Large intestine (tissue), 3 donors: ENCODE results near the gene C22orf39. TPM values are rescaled to one million over a fixed set of nuclear protein-coding genes. Genes with fewer than 3 reads are reported as not detected.

Source experiments
- DNase-seq, 2 donors: peaks; one replicate each; pipeline versions ENCODE4 v3.0.0 to v3.0.0-alpha.2; 2013
- H3K27ac ChIP-seq: one replicate; pipeline ENCODE4 v1.5.1; 2013; ENCODE audit warnings: low read length
- H3K27me3 ChIP-seq: 2 replicates; pipeline ENCODE4 v1.6.1; 2013; ENCODE audit warnings: low read length; ENCODE audit not compliant: control insufficient read depth, insufficient read depth
- H3K36me3 ChIP-seq: 2 replicates; pipeline ENCODE4 v1.6.1; 2013; ENCODE audit warnings: low read length; ENCODE audit not compliant: control insufficient read depth, insufficient read depth
- H3K4me1 ChIP-seq: one replicate; pipeline ENCODE4 v1.6.1; 2013; ENCODE audit warnings: low read length; ENCODE audit not compliant: control insufficient read depth, insufficient read depth
- H3K4me3 ChIP-seq: one replicate; pipeline ENCODE4 v1.5.1; 2013; ENCODE audit warnings: low read length
- H3K9me3 ChIP-seq: one replicate; pipeline ENCODE4 v1.6.1; 2013; ENCODE audit warnings: mild to moderate bottlenecking, low read depth, low read length, moderate library complexity; ENCODE audit not compliant: control insufficient read depth
- WGBS: methylation state at CpG from one replicate; pipeline ENCODE4 v1.1.5; 2013; ENCODE audit warnings: low lambda C conversion rate; ENCODE audit not compliant: insufficient coverage; 5-methylcytosine and 5-hydroxymethylcytosine counted together
- polyA plus RNA-seq: library from polyadenylated mRNA; unstranded; fragments of 120-200 nt; gene quantifications from one replicate; pipeline ENCODE4 v1.2.1, GENCODE V29; 2013

The C22orf39 gene
- polyA plus RNA-seq, 1 donor = 34.3 TPM

DNA sequence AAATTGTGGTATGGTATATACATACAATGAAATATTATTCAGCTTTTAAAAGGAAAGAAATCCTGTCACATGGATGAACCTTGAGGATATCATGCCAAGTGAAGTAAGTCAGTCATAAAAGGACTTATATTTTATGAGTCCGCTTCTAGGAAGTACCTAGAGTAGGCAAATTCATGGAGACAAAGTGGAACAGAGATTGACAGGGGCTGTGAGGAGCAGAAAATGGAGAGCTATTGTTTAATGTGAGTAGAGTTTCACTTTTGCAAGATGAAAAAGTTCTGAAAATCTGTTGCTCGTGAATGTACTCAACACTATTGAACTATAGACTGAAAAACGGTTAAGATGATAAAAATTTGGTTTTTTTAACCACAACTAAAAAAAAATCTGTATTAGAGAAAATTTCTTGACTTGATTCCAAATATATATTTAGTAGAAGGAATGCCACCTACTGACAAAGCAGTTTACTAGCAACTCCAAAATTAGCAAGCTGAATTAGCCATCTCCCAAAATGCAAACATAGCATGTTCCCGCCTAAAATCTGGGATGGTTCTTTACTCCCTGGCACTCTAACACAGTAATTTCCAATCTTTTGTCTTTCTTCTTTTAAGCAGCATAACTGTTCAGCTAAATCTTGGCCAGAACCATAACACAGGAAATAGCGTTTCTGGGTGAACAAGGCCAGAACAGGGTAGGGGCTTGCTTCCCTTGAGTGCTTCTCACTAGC lies 30.0 kb upstream of the C22orf39 start:
- Histone ChIP-seq H3K4me3 (peak overlapping the region; percentile 74), H3K36me3 (peaks cover 32% of the 10 kb centered on the region), H3K9me3 (no peaks in the 10 kb centered on the region), H3K27me3 (no peaks in the 10 kb centered on the region), H3K4me1 (no peaks in the 10 kb centered on the region), H3K27ac (no peak overlapping the region)
- no peak for DNase-seq
- WGBS = 63% methylated on average over 1 of the region's 5 CpGs

DNA sequence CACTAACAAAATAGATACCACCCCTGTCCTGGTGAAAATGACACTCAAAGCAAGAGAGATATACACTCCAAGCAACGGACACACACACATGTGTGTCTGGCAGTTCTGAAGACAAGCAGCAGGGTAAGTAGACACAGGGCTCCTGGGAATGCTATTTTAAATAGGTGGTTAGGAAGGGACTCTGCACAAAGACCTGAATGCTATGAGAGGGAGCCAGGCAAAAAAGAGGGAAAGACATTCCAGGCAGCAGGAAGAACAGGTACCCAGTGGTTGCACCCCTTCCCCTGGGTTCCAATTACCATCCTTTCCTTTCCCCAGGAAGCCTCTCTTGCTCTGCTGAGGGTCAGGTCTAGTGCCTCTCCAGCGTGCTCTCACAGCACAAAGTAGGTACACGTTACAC lies 28.5 kb upstream of the C22orf39 start:
- WGBS = no CpG with 5 or more reads among the region's 3 CpGs
- Histone ChIP-seq H3K4me3 (no peak overlapping the region), H3K4me1 (no peaks in the 10 kb centered on the region)

DNA sequence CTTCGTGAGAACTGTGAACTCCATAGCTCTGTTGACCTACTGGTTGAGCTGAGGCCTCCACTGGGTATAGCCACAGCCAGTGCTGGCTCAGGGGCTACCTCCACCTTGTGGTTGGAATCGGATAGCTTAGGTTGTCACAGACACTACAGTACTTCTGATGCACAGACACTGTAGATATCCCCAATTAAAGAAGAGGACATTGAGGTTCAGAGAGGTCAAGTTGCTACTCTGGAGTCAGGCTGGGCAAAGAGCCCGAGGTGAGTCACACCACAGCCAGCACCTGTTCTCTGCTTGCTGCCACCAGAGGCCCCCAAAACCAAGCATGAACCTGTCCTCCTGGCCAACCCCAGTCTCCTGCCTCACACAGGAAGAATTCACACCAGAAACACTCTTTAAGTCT lies 26.1 kb upstream of the C22orf39 start:
- H3K27ac ChIP-seq = no peak overlapping the region
- H3K36me3 ChIP-seq = peaks cover 68% of the 10 kb centered on the region
- H3K27me3 ChIP-seq = no peaks in the 10 kb centered on the region
- H3K4me1 ChIP-seq = no peaks in the 10 kb centered on the region
- DNase-seq = no peak
- no peaks in the 10 kb centered on the region for H3K9me3 ChIP-seq
- no peak overlapping the region for H3K4me3 ChIP-seq
- no CpG with 5 or more reads among the region's 3 CpGs for WGBS

More for the DNA sequence above, 28.5 kb upstream of the C22orf39 start:
- Histone ChIP-seq H3K36me3 (peaks cover 46% of the 10 kb centered on the region), H3K9me3 (no peaks in the 10 kb centered on the region), H3K27ac (no peak overlapping the region), H3K27me3 (no peaks in the 10 kb centered on the region)
- no peak for DNase-seq

DNA sequence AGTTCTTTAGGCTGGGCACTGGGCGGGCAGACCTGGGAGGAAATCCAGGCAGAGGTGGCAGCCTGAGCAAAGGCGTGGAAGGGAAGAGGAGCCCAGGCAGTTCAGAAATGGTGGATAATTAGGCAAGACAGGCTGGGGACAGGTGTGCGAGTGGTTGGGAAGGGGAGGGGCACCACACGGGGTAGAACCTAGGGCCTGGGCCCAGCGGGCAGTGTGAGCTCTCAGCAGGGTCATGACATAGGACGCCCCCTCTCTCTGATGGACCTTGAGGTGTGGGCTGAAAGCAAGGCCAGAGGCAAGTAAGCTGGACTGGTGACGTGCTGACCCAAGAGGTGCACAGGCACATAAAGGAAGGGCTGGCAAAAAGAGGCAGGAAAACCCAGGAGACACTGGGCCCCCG lies 24.7 kb upstream of the C22orf39 start:
- H3K27me3 ChIP-seq = no peaks in the 10 kb centered on the region
- no peak overlapping the region for H3K4me3 ChIP-seq
- H3K36me3 ChIP-seq = peaks cover 82% of the 10 kb centered on the region
- H3K27ac ChIP-seq = no peak overlapping the region
- no peaks in the 10 kb centered on the region for H3K4me1 ChIP-seq
- DNase-seq = no peak
- 100% methylated on average over 2 of the region's 8 CpGs for WGBS
- no peaks in the 10 kb centered on the region for H3K9me3 ChIP-seq

- DNase-seq = no peak
- no peak overlapping the region for H3K27ac ChIP-seq
- H3K4me1 ChIP-seq = no peaks in the 10 kb centered on the region
- no peaks in the 10 kb centered on the region for H3K27me3 ChIP-seq
- H3K4me3 ChIP-seq = no peak overlapping the region
- peaks cover 88% of the 10 kb centered on the region for H3K36me3 ChIP-seq
- WGBS = no CpG with 5 or more reads among the region's 11 CpGs
- no peaks in the 10 kb centered on the region for H3K9me3 ChIP-seq
Measured at GRCh38 chr22:19471572-19471971, 24.1 kb upstream of the C22orf39 start.

DNA sequence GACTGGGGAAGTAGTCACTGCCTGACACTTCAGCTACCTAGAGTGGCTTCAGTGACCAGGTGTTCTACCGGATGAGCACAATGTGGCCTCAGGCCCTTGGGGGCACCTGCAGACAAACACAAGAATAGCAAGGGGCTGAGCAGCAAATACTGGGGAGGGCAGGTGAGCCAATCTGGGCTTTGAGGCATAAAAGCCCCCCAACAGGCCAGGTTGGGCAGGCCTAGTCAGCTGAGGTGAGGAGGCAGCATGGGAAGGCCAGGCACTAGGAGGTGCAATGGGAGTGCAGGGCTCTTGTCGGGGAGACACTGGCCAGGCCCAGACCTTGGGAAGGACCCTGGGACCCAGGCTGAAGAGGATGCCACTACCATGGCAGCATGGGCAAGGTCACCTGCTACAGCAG lies 22.5 kb upstream of the C22orf39 start:
- DNase-seq = no peak

DNA sequence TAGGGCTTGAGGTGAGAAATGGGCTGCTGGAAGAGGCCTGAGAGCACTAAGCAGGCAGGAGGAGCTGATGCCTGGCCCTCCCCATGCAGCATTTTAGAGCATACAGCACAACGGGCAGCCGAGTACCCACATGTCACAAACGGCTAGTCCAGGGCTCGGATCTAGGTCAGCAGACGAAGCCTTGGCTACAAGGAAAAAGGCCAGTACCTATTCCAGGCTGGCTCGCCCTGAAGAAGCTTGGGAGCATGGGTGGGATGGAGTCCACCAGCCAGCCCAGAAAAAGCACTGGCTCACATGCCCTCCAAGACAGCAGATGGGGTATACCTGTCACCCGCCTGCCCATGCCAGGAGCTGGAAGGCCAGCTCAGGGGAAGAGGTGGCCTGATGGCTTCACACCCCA lies 21.9 kb upstream of the C22orf39 start:
- H3K36me3 ChIP-seq = peaks cover 90% of the 10 kb centered on the region
- no peak overlapping the region for H3K4me3 ChIP-seq
- no peaks in the 10 kb centered on the region for H3K9me3 ChIP-seq
- H3K4me1 ChIP-seq = no peaks in the 10 kb centered on the region
- H3K27ac ChIP-seq = no peak overlapping the region
- no peaks in the 10 kb centered on the region for H3K27me3 ChIP-seq
- WGBS = no CpG with 5 or more reads among the region's 7 CpGs
- DNase-seq = no peak

More for the DNA sequence above, 22.5 kb upstream of the C22orf39 start:
- Histone ChIP-seq H3K4me1 (no peaks in the 10 kb centered on the region), H3K36me3 (peaks cover 90% of the 10 kb centered on the region), H3K9me3 (no peaks in the 10 kb centered on the region), H3K27ac (no peak overlapping the region), H3K27me3 (no peaks in the 10 kb centered on the region), H3K4me3 (no peak overlapping the region)
- WGBS = no CpG with 5 or more reads among the region's 2 CpGs

DNA sequence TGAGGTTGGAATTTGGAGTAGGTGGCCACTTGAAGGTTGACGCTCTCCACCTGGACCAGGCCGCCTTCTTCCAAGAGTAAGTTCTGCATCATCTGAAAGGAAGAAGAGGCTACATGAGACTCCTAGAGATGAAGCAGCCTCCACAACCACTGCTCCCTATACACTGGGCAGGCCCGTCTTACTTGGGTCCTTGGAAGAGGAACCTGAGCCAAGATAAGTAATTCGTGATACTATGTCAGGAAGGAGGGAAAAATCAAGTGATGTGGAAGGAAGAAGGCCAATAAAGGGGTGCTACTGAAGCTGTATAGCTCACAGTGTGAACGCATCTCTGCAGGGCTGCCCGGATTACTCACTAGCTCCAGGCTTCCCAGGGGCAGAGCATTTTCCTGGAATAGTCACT lies 20.4 kb upstream of the C22orf39 start:
- Histone ChIP-seq H3K27ac (no peak overlapping the region), H3K9me3 (no peaks in the 10 kb centered on the region), H3K4me1 (no peaks in the 10 kb centered on the region), H3K27me3 (no peaks in the 10 kb centered on the region), H3K36me3 (peaks cover 86% of the 10 kb centered on the region), H3K4me3 (no peak overlapping the region)
- no CpG with 5 or more reads among the region's 6 CpGs for WGBS
- no peak for DNase-seq

DNA sequence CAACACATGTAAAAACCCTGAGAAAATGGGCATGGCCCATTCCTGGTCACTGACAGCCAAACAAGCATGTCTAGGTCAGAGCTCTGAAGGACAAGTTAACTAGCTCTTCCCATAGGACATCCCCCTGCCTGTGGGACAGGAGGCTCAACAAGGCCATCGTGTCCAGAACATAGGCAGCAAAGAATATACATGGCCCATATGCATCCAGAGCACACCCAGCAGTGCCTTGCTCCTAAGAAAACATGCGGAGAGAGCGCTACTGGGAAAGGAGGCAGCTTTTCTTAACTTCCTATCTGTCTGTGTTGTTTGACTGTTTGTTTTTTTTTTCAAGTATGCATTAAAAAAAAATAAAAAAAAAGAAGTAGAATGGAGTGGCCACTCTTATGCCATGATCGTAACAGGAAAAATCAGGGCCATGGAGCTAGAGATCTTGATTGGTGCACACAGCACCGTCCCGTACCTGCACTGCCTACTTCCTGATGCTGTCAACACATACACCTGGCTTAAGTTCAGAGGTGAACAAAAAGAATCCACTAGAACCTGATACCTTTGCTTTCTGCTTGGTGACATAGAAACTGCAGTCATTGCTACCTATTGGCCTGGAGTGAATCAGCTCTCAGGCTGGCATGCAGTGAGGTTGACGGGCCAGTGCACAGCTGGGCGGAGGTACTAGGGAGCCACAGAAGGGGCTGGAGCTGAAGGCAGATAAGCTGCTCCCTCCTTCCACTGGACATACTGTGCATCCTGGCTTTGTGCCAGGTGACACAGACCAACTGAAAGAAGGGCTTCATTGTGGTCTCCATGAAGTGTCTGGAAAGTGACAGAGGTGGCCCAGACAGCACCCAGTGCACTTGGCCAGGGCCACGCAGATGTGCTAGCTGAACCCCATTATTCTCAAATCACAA lies 19.6 kb upstream of the C22orf39 start:
- Histone ChIP-seq H3K4me3 (no peak overlapping the region), H3K27me3 (no peaks in the 10 kb centered on the region), H3K27ac (no peak overlapping the region), H3K4me1 (no peaks in the 10 kb centered on the region), H3K9me3 (no peaks in the 10 kb centered on the region), H3K36me3 (peaks cover 83% of the 10 kb centered on the region)
- no peak for DNase-seq
- 100% methylated on average over 2 of the region's 9 CpGs for WGBS

- Histone ChIP-seq H3K27me3 (no peaks in the 10 kb centered on the region), H3K27ac (no peak overlapping the region), H3K4me1 (no peaks in the 10 kb centered on the region), H3K36me3 (peaks cover 80% of the 10 kb centered on the region), H3K9me3 (no peaks in the 10 kb centered on the region), H3K4me3 (no peak overlapping the region)
- no peak for DNase-seq
- no CpG with 5 or more reads among the region's 14 CpGs for WGBS
Measured at GRCh38 chr22:19466126-19466716, 18.7 kb upstream of the C22orf39 start.
